NCI-H2196 treated with DMSO at 0.1 percent for 48 hours (cell line): ENCODE data around the gene AP5S1.
A peak's percentile ranks its signal among the peaks of the same experiment; 100 is the strongest.

ENCODE experiments used
- DNase-seq: peaks from one replicate; lab custom pipeline; 2025; ENCODE audit not compliant: unreplicated experiment; lab: John Stamatoyannopoulos, UW

The AP5S1 gene, protein sequence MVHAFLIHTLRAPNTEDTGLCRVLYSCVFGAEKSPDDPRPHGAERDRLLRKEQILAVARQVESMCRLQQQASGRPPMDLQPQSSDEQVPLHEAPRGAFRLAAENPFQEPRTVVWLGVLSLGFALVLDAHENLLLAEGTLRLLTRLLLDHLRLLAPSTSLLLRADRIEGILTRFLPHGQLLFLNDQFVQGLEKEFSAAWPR

DNA sequence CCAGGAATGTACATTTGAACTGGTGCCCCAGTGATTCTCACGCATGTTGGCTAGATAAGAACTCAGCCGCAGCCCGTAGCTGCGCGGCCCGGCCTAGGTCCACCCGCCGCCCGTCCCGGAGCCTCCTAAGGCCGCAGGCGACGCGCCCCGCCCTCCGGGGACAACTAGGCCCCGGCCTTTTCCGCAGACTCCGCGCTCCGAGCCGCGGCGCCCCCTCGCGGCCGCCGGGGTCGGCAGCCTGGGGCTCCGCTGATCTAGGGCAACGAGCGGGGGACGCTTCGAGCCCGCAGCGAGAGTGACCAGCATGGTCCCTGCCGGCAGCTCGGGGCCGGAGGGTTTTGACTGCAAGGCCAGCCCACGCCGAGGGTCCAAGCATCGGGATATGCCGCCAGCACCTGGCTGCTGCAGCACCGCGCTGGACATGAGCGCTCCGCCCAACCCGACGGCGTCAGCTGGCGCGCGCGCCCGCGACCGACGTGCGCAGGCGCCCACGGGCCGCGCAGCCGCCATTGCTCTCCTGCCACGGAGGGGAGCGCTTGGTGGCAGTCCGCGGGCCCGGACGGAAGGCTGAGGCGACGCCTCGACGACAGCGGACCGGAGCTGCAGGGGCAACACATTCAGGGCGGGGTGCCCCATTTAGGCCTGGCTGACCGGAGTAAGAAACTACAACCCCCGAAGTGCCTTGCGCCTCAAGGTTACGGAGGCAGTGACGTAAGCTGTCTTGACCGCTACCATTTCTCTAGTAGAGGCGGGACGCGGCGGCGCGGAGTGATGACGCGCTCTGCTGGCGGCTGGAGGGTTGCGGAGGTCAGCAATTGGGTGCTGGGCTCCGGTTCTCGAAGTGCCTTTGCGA lies at the start of gene AP5S1:
TSS of gene AP5S1 (plus strand) at position 500 of the 853 bp plus-strand sequence. CDS start 1,571 bp downstream, outside the sequence.
- peak; percentile 84 for DNase-seq

DNA sequence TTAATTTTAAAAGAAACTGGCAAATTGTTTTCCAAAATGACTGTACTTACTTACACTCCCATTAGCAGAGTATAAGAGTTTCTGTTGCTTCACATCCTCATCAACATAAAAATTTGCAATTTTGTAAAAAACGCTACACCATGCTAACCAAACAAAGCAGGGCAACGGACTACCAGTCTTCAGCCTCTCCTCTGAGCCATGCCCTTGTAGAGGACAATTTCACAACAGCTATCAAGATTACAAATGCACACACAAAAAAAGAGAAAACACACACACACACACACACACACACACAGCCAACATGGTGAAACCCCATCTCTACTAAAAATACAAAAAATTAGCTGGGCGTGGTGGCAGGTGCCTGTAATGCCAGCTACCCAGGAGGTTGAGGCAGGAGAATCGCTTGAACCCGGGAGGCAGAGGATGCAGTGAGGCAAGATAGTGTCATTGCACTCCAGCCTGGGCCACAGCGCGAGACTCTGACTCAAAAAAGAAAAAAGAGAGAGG lies 48.7 kb upstream of the AP5S1 start:
- DNase-seq: no peak

DNA sequence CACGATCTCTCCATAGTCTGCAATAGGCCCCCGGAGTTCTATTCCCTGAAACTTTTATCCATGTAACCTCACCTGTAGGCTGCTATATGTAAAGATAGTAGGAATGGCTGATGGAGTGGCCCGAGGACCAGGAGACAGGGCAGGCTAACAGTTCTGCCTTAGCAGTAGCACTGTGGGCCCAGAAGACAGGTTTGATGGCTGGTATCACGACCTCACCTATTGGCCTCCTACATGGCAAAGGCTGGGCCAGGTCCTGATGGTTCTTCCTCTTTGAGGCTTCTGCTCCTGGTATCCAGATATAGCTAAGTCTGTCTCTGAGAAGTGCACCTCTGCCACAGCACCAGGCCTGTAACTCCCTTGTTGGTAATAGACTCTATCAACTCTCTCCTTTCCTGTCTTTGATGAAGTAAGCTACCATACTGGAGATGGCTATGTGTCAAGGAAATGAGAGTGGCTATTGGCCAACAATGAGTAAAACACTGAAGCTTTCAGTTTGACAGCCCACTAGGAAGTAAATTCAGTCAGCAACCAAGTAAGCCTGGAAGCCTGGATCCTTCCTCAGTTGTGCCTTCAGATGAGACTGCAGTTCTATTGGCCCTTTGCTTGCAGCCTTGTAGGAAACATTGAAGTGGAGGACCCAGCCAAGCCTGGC lies 44.8 kb upstream of the AP5S1 start:
- no peak for DNase-seq

DNA sequence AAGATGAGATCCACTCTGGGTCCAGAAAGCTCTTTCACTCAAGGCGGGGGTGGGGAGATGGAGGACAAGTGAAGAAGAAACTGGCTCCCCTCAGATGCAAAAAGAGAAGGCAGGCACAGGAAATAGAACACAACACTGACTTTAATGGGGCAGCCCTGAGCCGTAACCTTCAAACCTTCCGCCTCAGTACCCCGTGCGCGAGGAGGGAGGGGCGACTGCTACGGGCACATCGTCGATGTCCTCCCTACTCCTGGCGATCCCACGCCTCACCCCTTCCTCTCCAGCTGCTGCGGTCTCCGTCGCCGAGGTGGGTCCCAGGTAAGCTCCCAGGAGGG lies 43.0 kb upstream of the AP5S1 start:
- no peak for DNase-seq

DNA sequence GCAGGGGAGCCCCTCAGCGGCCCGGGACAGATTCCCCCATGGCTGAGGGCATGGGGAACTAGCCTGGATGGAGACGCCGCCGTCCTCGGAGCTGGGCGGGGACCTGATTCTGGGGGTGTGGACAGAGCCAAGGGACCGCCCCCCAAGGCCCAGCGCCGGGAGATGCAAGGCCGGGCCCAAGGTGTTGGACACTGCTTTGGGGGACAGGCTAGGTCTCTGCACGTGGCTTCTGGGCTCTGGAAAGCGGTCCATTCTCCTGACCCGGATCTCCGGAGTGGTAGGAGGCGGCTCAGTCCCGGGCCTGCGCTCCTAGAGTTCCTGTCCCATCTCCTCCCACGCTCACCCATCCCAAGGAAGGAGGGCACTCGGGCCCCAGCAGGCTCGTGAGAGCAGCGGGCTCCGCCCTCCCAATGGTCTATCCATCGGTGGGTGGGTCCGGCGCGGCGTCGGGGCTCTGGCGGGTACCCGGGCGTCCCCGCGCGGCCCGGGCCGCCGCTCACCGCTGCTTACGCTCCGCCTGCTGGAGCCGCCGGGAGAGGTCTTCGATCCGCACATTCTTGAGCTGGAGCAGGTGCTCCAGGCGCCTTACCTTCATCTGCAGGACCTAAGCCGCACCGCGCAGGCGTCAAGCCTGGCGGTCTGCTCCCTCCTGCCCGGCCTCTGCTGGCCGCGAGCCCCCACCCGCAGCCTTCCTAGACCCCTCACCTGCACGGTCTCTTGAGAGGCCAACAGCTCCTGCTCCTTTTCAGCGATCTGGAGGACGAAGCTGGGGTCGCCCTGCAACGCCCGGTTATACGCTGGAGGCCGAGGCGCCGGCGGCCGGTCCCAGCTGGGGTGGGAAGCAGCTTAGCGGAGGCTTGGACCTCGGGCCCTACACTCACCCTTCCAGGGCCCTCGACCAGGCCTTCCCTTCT lies 42.4 kb upstream of the AP5S1 start:
- DNase-seq: no peak

DNA sequence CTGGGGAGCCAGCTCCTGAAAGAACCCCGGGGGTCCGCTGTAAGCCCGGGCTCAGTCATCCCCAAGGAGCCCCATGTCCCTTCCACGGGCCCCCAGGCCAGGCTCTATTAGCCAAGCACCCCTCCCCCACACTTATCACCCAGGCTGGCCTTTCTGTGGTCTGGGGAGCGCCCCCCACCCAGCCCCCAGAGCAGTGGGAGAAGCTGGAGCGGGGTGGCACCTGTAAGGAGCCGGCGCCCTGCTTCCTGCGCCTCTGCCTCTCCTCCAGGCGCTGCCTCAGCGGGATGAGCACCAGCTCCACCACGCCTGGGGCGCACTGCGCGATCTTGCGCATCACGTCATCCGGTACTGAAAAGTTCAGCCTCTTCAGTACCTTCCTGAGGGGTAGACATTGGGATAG lies 41.4 kb upstream of the AP5S1 start:
- DNase-seq: no peak

DNA sequence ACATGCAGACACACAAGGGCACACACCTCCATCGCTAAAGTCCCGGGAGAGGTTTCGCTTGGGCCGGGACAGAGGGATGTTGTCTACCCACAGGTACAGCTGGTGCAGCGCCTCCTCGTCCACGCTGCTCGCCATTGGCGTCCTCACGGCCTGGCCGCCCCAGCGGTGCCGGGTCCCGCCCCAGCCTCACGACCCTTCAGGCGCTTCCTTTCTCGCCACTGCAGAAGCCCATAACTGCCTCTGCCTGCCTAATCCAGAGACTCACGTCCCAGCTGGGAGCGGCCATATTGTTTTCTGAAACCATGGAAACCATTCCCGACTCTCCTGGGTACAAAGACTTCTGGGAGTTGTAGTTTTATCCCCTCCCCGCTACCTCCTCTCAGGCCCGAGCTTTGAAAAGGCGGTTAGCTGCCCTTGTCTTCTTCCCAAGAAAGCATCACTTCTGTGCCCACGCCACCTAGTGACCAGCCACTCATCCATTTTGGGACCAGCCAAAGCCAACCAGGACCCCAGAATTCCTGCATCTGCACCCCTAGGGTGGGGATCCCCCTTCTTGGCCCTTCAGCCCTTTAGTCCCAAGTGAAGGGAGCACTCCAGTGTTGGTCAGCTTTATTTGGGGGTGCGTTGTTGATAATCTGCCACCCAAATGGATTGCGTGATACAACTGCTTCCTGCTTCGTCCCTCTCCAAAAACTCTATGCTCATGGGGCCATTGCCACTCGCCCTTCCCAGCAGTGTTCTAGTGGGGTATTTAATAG lies 39.0 kb upstream of the AP5S1 start, which contains the start of gene SPEF1:
TSS of gene SPEF1 (minus strand) at position 296 of the 758 bp plus-strand sequence. CDS start at position 135, 161 bp downstream.
- peak; percentile 88 for DNase-seq

DNA sequence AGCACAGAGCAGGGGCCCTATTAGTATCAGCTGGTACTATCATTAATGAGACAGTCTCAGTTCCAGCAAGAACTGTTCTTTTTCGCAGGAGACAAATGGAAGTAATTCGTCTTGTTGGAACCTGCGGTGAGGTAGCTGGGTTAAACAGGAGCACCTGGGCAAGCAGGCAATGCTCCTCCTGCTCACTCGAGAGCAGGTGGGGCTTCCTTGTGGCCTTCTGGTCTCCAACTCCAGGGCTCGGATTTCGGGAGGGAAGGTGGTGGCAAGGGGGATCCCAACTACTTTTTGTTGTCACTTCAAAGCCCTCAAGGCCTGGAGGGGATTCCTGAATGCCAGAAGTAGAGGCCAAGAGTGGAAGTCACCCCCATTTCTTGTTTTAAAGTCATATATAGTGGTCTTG lies 37.8 kb upstream of the AP5S1 start:
- no peak for DNase-seq

DNA sequence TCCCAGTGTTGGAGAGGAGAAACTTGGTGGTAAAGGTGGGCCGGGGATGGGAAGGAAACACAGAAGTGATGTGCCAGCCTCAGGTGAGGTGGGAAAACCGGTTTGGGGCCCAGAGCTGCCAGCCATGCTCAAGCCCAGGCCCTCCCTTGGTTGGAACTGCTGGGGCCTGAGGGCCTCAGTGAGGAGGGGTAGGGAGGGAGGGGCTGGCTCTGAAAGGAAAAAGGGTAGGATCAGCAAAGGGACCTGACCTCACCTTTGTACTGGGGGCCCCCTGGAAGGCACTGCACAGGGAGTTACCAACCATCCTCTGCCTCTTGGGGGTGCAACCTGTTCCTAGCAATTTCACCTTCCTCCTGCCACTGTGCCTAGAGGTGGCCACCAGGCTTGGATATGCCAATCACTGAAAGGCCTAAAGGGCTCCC lies 37.3 kb upstream of the AP5S1 start:
- no peak for DNase-seq

DNA sequence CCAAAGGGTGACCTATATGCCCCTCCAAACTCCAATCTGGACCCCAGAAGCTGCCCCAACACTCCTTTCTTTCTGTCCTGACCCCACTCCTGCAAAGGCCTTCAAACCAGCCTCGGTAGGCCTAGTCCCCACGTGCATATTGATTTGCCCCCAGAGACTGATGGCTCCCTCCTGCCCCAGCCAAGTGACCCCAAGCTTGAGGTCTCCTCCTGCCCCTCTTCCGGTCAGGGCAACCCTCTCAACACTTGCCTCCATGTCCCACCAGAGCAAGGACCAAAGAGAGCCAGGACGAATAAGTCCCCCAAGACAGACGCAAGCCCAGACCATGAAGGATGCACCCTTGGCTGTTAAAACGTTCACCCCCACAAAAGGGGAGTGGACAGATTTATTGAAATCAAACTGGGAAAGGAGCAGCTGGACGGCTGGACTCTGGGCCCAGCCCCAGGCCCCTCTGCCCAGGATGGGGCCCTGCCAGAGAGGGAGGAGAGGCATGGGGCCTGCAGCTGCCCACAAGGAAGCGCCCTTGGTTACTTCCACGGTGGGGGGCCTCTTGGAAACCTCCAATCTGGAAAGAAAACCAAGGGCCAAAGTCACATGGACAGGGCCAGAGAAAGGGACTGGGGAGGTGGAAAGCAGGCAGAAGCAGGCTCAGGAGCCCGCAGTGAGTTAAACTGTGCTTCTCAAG lies 36.7 kb upstream of the AP5S1 start:
- no peak for DNase-seq

DNA sequence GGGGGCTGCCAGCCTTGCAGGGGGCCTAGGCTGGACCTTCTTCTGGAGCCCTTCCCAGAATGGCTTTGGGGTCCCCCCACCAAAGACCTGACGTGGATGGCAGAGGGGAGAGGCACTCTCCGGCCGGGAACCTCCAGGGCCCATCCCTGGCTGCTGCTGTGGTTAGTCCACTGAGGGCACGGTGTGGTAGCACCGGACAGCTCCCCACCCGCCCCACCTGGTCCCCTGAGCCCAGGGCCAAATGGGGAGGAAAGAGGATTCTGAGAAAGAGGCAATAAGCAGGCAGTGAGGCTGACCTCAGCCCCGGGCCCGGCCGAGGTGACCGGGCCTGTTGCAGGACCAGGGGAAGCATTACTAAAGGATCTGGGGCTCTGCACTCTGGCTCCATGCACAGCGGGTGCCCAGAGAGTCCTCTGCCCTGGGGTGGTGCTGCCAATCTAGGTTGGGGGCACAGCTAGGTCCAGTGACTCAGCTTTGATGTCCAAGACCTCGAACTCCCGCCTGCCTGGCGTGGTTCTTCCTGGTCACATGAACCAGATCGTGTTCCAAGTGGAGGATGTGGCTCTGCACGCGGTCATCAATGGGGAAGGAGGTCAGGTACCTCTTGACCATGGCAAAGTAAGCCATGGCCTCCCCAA lies 36.0 kb upstream of the AP5S1 start:
- DNase-seq: no peak

DNA sequence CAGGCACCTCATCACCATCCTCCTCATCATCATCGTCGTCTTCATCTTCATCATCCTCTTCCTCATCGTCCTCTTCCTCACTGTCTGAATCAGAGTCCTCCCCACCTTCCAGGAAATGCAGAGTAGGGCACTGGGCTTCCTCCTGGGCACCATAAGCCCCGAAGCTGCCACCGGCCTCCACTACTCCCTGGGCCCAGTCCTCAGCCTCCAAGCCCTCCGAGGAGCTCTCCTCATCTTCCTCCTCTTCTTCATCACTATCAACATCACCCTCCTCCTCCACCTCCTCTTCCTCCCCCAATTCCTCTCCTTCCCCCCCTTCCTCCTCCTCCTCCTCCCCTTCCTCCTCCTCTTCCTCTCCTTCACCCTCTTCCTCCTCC lies 35.5 kb upstream of the AP5S1 start:
- no peak for DNase-seq

DNA sequence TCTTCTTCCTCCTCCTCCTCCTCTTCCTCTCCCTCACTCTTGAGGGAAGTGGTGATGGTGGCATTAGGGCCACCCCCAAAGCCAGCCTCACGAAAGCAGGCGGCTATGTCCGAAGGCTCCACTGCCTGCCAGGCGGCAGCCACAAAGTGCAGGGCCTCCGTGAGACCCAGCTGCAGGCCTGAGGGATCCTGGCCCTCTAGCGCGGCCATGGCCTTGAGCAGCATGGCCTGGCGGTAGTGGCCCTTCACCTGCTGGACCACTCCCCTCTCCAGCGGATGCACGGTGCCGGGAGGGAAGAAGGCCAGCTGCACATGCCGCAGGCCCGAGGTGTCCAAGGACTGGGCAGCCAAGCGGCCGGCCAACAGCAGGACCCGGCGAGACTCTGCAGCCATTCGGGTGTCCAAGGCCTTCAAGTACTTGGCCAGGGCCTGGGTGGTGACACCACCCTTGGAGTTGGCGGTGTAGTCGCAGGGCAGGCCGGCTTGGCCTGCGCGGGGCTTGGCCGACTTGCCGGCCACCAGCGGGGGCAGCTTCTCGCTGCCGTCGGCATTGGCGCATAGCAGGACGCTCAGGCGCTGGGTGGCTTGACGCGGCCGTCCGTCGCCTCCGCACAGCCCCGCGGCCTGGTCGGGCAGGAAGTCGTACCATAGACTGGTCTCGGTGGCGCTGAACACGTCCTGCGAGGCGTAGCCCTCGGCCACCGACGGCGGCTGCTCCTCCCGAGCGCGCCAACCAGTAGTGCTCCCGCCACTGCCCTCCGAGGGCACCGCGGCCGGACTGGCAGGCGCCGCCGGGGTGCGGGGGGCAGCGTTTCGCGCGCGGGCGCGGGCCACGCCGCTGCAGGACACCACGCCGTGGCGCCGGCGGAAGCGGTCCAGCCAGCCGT lies 34.9 kb upstream of the AP5S1 start:
- no peak for DNase-seq

DNA sequence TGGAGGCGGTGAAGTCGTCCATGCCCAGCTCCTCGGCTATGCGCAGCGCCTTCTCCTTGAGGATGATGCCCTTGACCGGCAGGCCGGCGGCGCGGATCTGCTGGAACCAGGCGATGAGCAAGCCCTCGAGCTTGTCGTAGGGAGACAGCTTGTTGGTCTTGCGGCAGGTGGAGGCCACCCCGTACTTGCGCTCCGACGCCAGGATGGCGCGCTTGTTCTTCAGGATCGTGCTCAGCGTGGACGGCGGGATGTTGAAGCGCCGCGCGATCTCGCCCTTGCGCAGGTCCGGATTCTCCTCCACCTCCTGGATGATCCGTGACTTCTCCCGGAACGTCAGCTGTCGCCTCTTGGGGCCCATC lies 34.2 kb upstream of the AP5S1 start:
- DNase-seq: no peak

DNA sequence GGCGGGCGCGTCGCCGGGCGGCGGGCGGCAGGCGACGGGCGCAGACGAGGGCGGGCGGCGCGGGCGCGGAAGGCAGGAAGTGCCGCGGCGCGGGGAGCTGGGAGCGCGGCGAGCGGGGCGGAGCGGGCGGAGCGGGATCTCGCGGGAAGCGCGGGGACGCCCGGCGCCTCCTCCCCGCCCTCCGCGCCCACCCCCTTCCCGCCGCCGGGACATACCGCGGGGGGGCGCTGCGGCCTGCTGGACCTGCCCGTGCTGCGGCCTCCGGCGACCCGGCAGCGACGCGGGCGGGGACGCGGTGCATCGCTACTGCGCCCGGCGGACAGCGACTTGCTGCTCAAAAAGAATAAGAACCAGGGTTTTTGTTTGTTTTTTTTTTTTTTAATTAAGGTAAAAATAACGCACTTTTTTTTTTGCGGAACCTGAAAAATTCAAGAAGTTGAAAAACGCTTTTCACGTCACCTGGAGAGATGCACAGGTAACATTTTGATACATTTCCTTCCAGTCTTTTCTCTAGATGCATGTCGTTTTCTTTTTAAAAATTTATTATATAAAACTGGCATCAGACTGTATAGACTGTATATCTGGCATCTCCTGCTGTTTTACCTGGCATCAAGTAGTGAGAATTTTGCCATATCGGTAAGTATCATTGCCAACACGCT lies 33.6 kb upstream of the AP5S1 start, which contains the start of gene CENPB:
TSS of gene CENPB (minus strand) at position 76 of the 659 bp plus-strand sequence. CDS start 257 bp downstream, outside the sequence.
- DNase-seq: peak; percentile 76

DNA sequence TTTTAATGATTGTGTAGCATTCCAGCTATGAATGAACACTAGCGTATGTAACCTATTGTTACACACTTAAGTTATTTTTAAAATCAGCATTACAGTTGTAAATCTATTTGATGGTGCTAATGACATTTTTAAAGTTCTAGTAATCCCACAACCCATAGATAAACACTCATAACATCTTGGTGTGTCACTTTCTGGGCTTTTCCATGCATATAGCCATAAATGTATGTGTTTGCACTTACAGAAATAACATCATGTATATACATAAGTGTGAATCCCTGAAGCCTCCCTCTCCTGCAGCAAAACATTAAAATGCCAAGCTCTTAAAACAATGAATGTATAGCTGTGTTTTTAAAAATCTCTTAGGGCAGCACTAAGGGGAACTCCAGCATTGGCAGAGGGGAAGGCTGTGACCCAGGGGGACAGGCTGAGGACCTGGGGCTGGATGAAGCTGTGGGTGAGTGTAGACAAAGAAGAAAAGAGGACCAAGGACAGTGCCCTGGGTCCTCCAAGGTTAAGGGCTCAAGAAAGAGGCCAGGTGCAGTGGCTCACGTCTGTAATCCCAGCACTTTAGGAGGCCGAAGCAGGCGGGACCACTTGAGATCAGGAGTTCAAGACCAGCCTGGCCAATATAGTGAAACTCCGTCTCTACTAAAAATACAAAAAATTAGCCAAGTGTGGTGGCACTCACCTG lies 32.9 kb upstream of the AP5S1 start:
- no peak for DNase-seq

DNA sequence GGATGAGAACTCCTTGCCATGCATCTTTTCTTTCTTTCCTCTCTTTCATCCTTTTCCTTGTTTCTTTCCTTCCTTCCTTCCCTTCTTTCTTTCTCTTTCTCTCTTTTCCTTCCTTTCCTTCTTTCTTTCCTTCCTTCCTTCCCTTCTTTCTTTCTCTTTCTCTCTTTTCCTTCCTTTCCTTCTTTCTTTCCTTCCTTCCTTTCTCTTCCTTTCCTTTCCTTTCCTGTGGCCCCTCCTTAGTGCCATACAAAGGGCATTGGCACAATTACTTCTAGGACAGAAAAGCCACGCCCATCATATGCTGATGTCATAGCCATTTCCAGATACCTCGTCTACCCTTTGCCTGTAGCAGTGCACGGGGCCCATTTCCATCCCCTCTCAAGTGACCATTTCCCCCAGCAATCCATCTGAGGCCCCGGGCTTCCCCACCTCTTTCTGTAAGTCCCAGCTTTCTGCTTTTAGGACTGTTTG lies 31.6 kb upstream of the AP5S1 start:
- no peak for DNase-seq
